PC-3 (cell line): ENCODE results near the gene METTL21A. TPM values are rescaled to one million over a fixed set of nuclear protein-coding genes. Genes with fewer than 3 reads are reported as not detected.

ENCODE experiments used
- ATAC-seq: fragments of 200-7000 bp; cut with Tn5 transposase; 2 replicates; pipeline ENCODE4 v1.9.1; 2020; ENCODE audit warnings: mild to moderate bottlenecking, moderate library complexity
- BruUV-seq: library from RNA; stranded (reverse); fragments of 400-500 nt; replicated peaks from 2 replicates; lab custom pipeline; 2021; lab: Mats Ljungman, UMichigan
- CTCF ChIA-PET: fragments of 300-600 bp; sonication (Branson Sonifier 250); formaldehyde crosslinking; loops from one replicate; lab custom pipeline; 2022; ENCODE audit warnings: antibody characterized with exemption; lab: Charles Lee
- POLR2A ChIA-PET: fragments of 300-600 bp; sonication (Branson Sonifier 250); formaldehyde crosslinking; loops from one replicate; lab custom pipeline; 2022; ENCODE audit warnings: antibody characterized with exemption; ENCODE audit not compliant: unreplicated experiment; lab: Charles Lee
- DNase-seq: peaks from one replicate; pipeline ENCODE4 v3.0.0-alpha.2; 2015
- H2AFZ ChIP-seq: fragments of 300-600 bp; sonication (generic); 2 replicates; pipeline ENCODE4 v1.6.0; 2016; ENCODE audit warnings: antibody characterized with exemption, low read length
- H3F3A ChIP-seq: fragments of 300-600 bp; sonication (generic); one replicate; pipeline ENCODE4 v1.6.0; 2017; ENCODE audit warnings: antibody characterized with exemption, low read length, control low read depth, mild to moderate bottlenecking; ENCODE audit not compliant: unreplicated experiment
- H3K27ac ChIP-seq: fragments of 300-600 bp; sonication (generic); 2 replicates; pipeline ENCODE4 v1.5.1; 2016; ENCODE audit warnings: mild to moderate bottlenecking, low read length
- H3K27me3 ChIP-seq: fragments of 300-600 bp; sonication (generic); 2 replicates; pipeline ENCODE4 v1.6.1; 2016; ENCODE audit warnings: low read length, mixed read lengths
- H3K36me3 ChIP-seq: fragments of 300-600 bp; sonication (generic); 2 replicates; pipeline ENCODE4 v1.6.1; 2016; ENCODE audit warnings: low read depth, mixed run types, low read length, mixed read lengths
- H3K4me1 ChIP-seq: fragments of 300-600 bp; sonication (generic); 2 replicates; pipeline ENCODE4 v1.5.1; 2016; ENCODE audit warnings: low read length; ENCODE audit not compliant: insufficient read depth
- H3K4me2 ChIP-seq: fragments of 300-600 bp; sonication (generic); 2 replicates; pipeline ENCODE4 v1.6.0; 2016; ENCODE audit warnings: low read length
- H3K4me3 ChIP-seq: fragments of 300-600 bp; sonication (generic); 2 replicates; pipeline ENCODE4 v1.5.1; 2016; ENCODE audit warnings: mild to moderate bottlenecking, low read length, mixed read lengths
- H3K79me2 ChIP-seq: fragments of 300-600 bp; sonication (generic); 2 replicates; pipeline ENCODE4 v1.6.1; 2017; ENCODE audit warnings: low read length, mixed read lengths
- H3K9ac ChIP-seq: fragments of 300-600 bp; sonication (generic); 2 replicates; pipeline ENCODE4 v1.6.0; 2016; ENCODE audit warnings: mild to moderate bottlenecking, low read length
- H3K9me2 ChIP-seq: fragments of 300-600 bp; sonication (generic); replicated peaks from 2 replicates; pipeline ENCODE4 v1.6.1; 2016; ENCODE audit warnings: mixed run types, low read length, mixed read lengths
- H3K9me3 ChIP-seq: fragments of 300-600 bp; sonication (generic); 2 replicates; pipeline ENCODE4 v1.6.1; 2016; ENCODE audit warnings: low read length, mixed read lengths
- H4K20me1 ChIP-seq: fragments of 300-600 bp; sonication (generic); 2 replicates; pipeline ENCODE4 v1.6.1; 2016; ENCODE audit warnings: low read length, mixed read lengths
- CTCF ChIP-seq: fragments of 300-600 bp; sonication (generic); conservative IDR thresholded peaks from 2 replicates; pipeline ENCODE4 v1.5.1; 2017; ENCODE audit warnings: antibody characterized with exemption, low read depth, mild to moderate bottlenecking, low read length
- EZH2 ChIP-seq: fragments of 300-600 bp; sonication (generic); IDR thresholded peaks from one replicate; pipeline ENCODE4 v1.6.1; 2017; ENCODE audit warnings: antibody characterized with exemption, mild to moderate bottlenecking, low read length; ENCODE audit not compliant: unreplicated experiment
- EZH2phosphoT487 ChIP-seq: fragments of 300-600 bp; sonication (generic); IDR thresholded peaks from 2 replicates; pipeline ENCODE4 v1.6.1; 2018; ENCODE audit warnings: mild to moderate bottlenecking, antibody characterized with exemption, low read length, borderline replicate concordance
- intact Hi-C: fragments of 100-400 bp; cut with micrococcal nuclease; formaldehyde crosslinking; loops from 2 replicates; pipeline ENCODE4 v1.9.0; 2023
- total RNA-seq: library from RNA; depleted of rRNA; stranded (reverse); fragments of >200 nt; gene quantifications from 2 replicates; pipeline ENCODE4 v1.2.3, GENCODE V29; 2014

Gene METTL21A
- total RNA-seq, 1 experiment from 2014 or later = 35.3 TPM

- H3K4me3 ChIP-seq = peak overlapping the region; percentile 33; the same call in 1 of the 2 replicates
- H3K4me2 ChIP-seq = peak overlapping the region; percentile 75
- no peaks in the 10 kb centered on the region for H3K9me2 ChIP-seq
- peak overlapping the region; percentile 72 for H3K27ac ChIP-seq
- H4K20me1 ChIP-seq = no peaks in the 10 kb centered on the region
- H3K9ac ChIP-seq = peak overlapping the region; percentile 45
- CTCF ChIA-PET = interaction anchor here (0.7 kb wide), 1 partner anchor 39 kb away, joined by 3 read pairs; the partner anchor contains the start of gene METTL21A
- H3K79me2 ChIP-seq = no peaks in the 10 kb centered on the region
- DNase-seq (peak; percentile 79), ATAC-seq (peak; percentile 99)
- TF ChIP-seq EZH2 (no peak), CTCF (no peak), EZH2phosphoT487 (no peak)
- peak overlapping the region; percentile 56 for H2AFZ ChIP-seq
- peaks cover 6% of the 10 kb centered on the region for H3K4me1 ChIP-seq
- H3K27me3 ChIP-seq = no peaks in the 10 kb centered on the region
- POLR2A ChIA-PET = interaction anchor here (0.7 to 0.8 kb wide), 2 partner anchors 47 to 48 kb away, joined by 4 to 29 read pairs; partner anchors contain the start of gene CCNYL1
- H3K9me3 ChIP-seq = no peaks in the 10 kb centered on the region
- H3K36me3 ChIP-seq = no peaks in the 10 kb centered on the region
- H3F3A ChIP-seq = no peaks in the 10 kb centered on the region
- intact Hi-C loops = loop anchor here (1.0 to 5.0 kb wide), 3 partner anchors 20 to 48 kb away; partner anchors contain the start of genes CCNYL1 and METTL21A
- BruUV-seq = no TSS peak
Observed at GRCh38 chr2:207663870-207664545, 38.8 kb upstream of the METTL21A start.

GRCh38 chr2:207662203-207662602, 37.0 kb upstream of the METTL21A start:
- H3K27ac ChIP-seq = no peak overlapping the region
- intact Hi-C loops = loop anchor here (5.0 kb wide), 1 partner anchor 50 kb away; the partner anchor contains the start of gene CCNYL1
- ChIA-PET POLR2A (no interaction called here), CTCF (no interaction called here)
- no peaks in the 10 kb centered on the region for H3K9me3 ChIP-seq
- no peaks in the 10 kb centered on the region for H3K36me3 ChIP-seq
- no peak for DNase-seq
- H3F3A ChIP-seq = no peaks in the 10 kb centered on the region
- no peak for ATAC-seq
- H3K4me1 ChIP-seq = peaks cover 6% of the 10 kb centered on the region
- H3K9me2 ChIP-seq = no peaks in the 10 kb centered on the region
- H4K20me1 ChIP-seq = no peaks in the 10 kb centered on the region
- H2AFZ ChIP-seq = no peak overlapping the region
- H3K79me2 ChIP-seq = no peaks in the 10 kb centered on the region
- H3K9ac ChIP-seq = no peak overlapping the region
- H3K4me3 ChIP-seq = no peak overlapping the region
- BruUV-seq = no TSS peak
- TF ChIP-seq EZH2phosphoT487 (no peak), EZH2 (no peak), CTCF (no peak)
- no peaks in the 10 kb centered on the region for H3K27me3 ChIP-seq
- H3K4me2 ChIP-seq = no peak overlapping the region

GRCh38 chr2:207660994-207661393, 35.8 kb upstream of the METTL21A start:
- Histone ChIP-seq H3K79me2 (no peaks in the 10 kb centered on the region), H3K36me3 (no peaks in the 10 kb centered on the region), H3K9me2 (no peaks in the 10 kb centered on the region), H4K20me1 (no peaks in the 10 kb centered on the region), H3K4me2 (no peak overlapping the region), H2AFZ (no peak overlapping the region), H3K4me1 (peaks cover 6% of the 10 kb centered on the region), H3K4me3 (no peak overlapping the region), H3K27me3 (no peaks in the 10 kb centered on the region), H3K27ac (no peak overlapping the region), H3F3A (no peaks in the 10 kb centered on the region), H3K9me3 (no peaks in the 10 kb centered on the region), H3K9ac (no peak overlapping the region)
- ChIA-PET CTCF (no interaction called here), POLR2A (interaction anchor here (0.5 kb wide), 1 partner anchor 25 kb away, joined by 7 read pairs; no protein-coding TSS in a partner anchor)
- ATAC-seq (no peak), DNase-seq (no peak)
- no peak for TF ChIP-seq EZH2
- no peak for TF ChIP-seq EZH2phosphoT487
- TF ChIP-seq CTCF = no peak
- no TSS peak for BruUV-seq
- intact Hi-C loops = loop anchor here (5.0 kb wide), 1 partner anchor 51 kb away; the partner anchor contains the start of gene CCNYL1
